Measurements from ENCODE around the gene CMPK1.

GRCh38 chr1:47367651-47368050 lies 34.1 kb downstream of the CMPK1 start:
- TF ChIP-seq, protein P1, sequence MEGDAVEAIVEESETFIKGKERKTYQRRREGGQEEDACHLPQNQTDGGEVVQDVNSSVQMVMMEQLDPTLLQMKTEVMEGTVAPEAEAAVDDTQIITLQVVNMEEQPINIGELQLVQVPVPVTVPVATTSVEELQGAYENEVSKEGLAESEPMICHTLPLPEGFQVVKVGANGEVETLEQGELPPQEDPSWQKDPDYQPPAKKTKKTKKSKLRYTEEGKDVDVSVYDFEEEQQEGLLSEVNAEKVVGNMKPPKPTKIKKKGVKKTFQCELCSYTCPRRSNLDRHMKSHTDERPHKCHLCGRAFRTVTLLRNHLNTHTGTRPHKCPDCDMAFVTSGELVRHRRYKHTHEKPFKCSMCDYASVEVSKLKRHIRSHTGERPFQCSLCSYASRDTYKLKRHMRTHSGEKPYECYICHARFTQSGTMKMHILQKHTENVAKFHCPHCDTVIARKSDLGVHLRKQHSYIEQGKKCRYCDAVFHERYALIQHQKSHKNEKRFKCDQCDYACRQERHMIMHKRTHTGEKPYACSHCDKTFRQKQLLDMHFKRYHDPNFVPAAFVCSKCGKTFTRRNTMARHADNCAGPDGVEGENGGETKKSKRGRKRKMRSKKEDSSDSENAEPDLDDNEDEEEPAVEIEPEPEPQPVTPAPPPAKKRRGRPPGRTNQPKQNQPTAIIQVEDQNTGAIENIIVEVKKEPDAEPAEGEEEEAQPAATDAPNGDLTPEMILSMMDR (IDR thresholded peaks at IDR 0.05) = no peak
- no peak for TF ChIP-seq ZFX (IDR thresholded peaks at IDR 0.05; ENCODE audit: borderline replicate concordance)
